ENCODE data around the gene LPAR5.
"Not testable (repeated sequence)": the region's sequence is repeated elsewhere in the genome, so short reads cannot be mapped to it uniquely, and the experiment has no call there.

Gene LPAR5

GRCh38 chr12:6603095-6603567, 32.6 kb downstream of the LPAR5 start:
- TF ChIP-seq PKNOX1 (IDR thresholded peaks at IDR 0.05) = no peak
- TF ChIP-seq ELF4 (IDR thresholded peaks at IDR 0.05) = no peak
- no peak for TF ChIP-seq FOXA1 (IDR thresholded peaks at IDR 0.05)
- no peak for TF ChIP-seq ARNT (IDR thresholded peaks at IDR 0.05)
- no peak for TF ChIP-seq HDGF (IDR thresholded peaks at IDR 0.05; ENCODE audit: borderline replicate concordance)
- TF ChIP-seq FOXK2 (IDR thresholded peaks at IDR 0.05) = no peak
- no peak for TF ChIP-seq FOXM1 (IDR thresholded peaks at IDR 0.05; ENCODE audit: borderline replicate concordance)
- no peak for TF ChIP-seq L3MBTL2 (conservative IDR thresholded peaks at IDR 0.05)
- TF ChIP-seq SUZ12 (IDR thresholded peaks at IDR 0.05) = no peak
- TF ChIP-seq SP1 (IDR thresholded peaks at IDR 0.05) = no peak
- no peak for TF ChIP-seq CTBP1 (IDR thresholded peaks at IDR 0.05; ENCODE audit: borderline replicate concordance)
- TF ChIP-seq NFRKB (IDR thresholded peaks at IDR 0.05) = no peak
- no peak for TF ChIP-seq BHLHE40 (IDR thresholded peaks at IDR 0.05; ENCODE audit: borderline replicate concordance)
- no peak for TF ChIP-seq ZNF384 (IDR thresholded peaks at IDR 0.05)
- TF ChIP-seq TARDBP (IDR thresholded peaks at IDR 0.05) = no peak
- no peak for TF ChIP-seq LEF1 (IDR thresholded peaks at IDR 0.05; ENCODE audit: borderline replicate concordance)
- no peak for DNase-seq (ENCODE audit: extremely low spot score)
- CTCF ChIA-PET = no interaction called here
- POLR2A ChIA-PET = interaction anchor here (1.1 to 1.3 kb wide), 3 partner anchors 8 to 87 kb away, joined by 3 read pairs; no protein-coding TSS in a partner anchor

- TF ChIP-seq SUZ12 (IDR thresholded peaks at IDR 0.05) = no peak
- no peak for TF ChIP-seq ARNT (IDR thresholded peaks at IDR 0.05)
- ChIA-PET POLR2A (interaction anchor here (0.6 to 1.3 kb wide), 4 partner anchors 8 to 87 kb away, joined by 3 to 4 read pairs (median 3); partner anchors contain the start of gene GAPDH), CTCF (no interaction called here)
- DNase-seq (ENCODE audit: extremely low spot score) = no peak
These were observed 33.2 kb downstream of the LPAR5 start for GRCh38 chr12:6602526-6602925.

GRCh38 chr12:6595673-6596072, 40.1 kb downstream of the LPAR5 start:
- ChIA-PET CTCF (interaction anchor here (0.7 to 1.5 kb wide), 2 partner anchors 26 to 342 kb away, joined by 4 read pairs; no protein-coding TSS in a partner anchor), POLR2A (interaction anchor here (1.3 kb wide), 1 partner anchor 19 kb away, joined by 3 read pairs; no protein-coding TSS in a partner anchor)
- not testable (repeated sequence) for DNase-seq (ENCODE audit: extremely low spot score)

GRCh38 chr12:6592087-6592486, 43.7 kb downstream of the LPAR5 start:
- DNase-seq (ENCODE audit: extremely low spot score) = no peak
- POLR2A ChIA-PET = no interaction called here
- CTCF ChIA-PET = no interaction called here
- TF ChIP-seq L3MBTL2 (conservative IDR thresholded peaks at IDR 0.05) (no peak), LEF1 (IDR thresholded peaks at IDR 0.05; ENCODE audit: borderline replicate concordance) (no peak), SP1 (IDR thresholded peaks at IDR 0.05) (no peak), BHLHE40 (IDR thresholded peaks at IDR 0.05; ENCODE audit: borderline replicate concordance) (no peak), TARDBP (IDR thresholded peaks at IDR 0.05) (no peak), ARNT (IDR thresholded peaks at IDR 0.05) (no peak), PKNOX1 (IDR thresholded peaks at IDR 0.05) (no peak), NFRKB (IDR thresholded peaks at IDR 0.05) (no peak), CTBP1 (IDR thresholded peaks at IDR 0.05; ENCODE audit: borderline replicate concordance) (no peak), FOXK2 (IDR thresholded peaks at IDR 0.05) (no peak), ELF4 (IDR thresholded peaks at IDR 0.05) (no peak), FOXM1 (IDR thresholded peaks at IDR 0.05; ENCODE audit: borderline replicate concordance) (no peak), FOXA1 (IDR thresholded peaks at IDR 0.05) (no peak), ZNF384 (IDR thresholded peaks at IDR 0.05) (no peak), SUZ12 (IDR thresholded peaks at IDR 0.05) (no peak), HDGF (IDR thresholded peaks at IDR 0.05; ENCODE audit: borderline replicate concordance) (no peak)

DNA sequence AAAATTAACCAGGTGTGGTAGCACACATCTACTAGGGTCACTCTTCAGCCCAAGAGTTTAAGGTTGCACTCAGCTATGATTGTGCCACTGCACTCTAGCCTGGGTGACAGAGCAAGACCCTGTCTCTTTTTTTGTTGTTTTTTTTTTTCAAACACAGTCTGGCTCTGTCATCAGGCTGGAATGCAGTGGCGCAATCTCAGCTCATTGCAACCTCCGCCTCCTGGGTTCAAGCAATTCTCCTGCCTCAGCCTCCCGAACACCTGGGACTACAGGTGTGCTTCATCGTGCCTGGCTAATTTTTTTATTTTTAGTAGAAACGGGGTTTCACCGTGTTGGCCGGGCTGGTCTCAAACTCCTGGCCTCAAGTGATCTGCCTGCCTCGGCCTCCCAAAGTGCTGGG, 49.2 kb downstream of the LPAR5 start:
- ChIA-PET POLR2A (interaction anchor here (0.9 kb wide), 1 partner anchor 18 kb away, joined by 4 read pairs; the partner anchor contains the start of gene NOP2), CTCF (interaction anchor here (0.6 kb wide), 1 partner anchor 82 kb away, joined by 3 read pairs; no protein-coding TSS in a partner anchor)
- not testable (repeated sequence) for DNase-seq (ENCODE audit: extremely low spot score)

DNA sequence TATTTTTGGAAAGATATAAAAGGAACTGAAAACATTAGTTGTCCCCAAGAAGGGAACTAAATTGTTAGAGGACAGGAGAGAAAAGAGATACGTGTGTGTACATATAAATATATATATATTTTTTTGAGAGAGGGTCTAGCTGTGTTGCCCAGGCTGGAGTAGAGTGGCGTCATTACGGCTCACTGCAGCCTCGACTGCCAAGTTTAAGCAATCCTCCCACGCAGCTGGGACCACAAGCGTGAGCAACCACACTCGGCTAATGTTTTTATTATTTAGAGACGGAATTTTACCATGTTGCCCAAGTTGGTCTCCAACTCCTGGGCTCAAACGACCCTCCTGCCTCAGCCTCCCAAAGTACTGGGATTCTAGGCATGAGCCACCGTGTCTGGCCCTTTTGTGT, 51.5 kb downstream of the LPAR5 start:
- TF ChIP-seq FOXA1 (IDR thresholded peaks at IDR 0.05) (no peak), PKNOX1 (IDR thresholded peaks at IDR 0.05) (no peak), NFRKB (IDR thresholded peaks at IDR 0.05) (no peak), FOXM1 (IDR thresholded peaks at IDR 0.05; ENCODE audit: borderline replicate concordance) (no peak), ARNT (IDR thresholded peaks at IDR 0.05) (no peak), ELF4 (IDR thresholded peaks at IDR 0.05) (no peak), CTBP1 (IDR thresholded peaks at IDR 0.05; ENCODE audit: borderline replicate concordance) (no peak), L3MBTL2 (conservative IDR thresholded peaks at IDR 0.05) (no peak), ZNF384 (IDR thresholded peaks at IDR 0.05) (no peak), HDGF (IDR thresholded peaks at IDR 0.05; ENCODE audit: borderline replicate concordance) (no peak), LEF1 (IDR thresholded peaks at IDR 0.05; ENCODE audit: borderline replicate concordance) (no peak), SP1 (IDR thresholded peaks at IDR 0.05) (no peak), TARDBP (IDR thresholded peaks at IDR 0.05) (no peak), SUZ12 (IDR thresholded peaks at IDR 0.05) (no peak), BHLHE40 (IDR thresholded peaks at IDR 0.05; ENCODE audit: borderline replicate concordance) (no peak), FOXK2 (IDR thresholded peaks at IDR 0.05) (no peak)
- ChIA-PET POLR2A (no interaction called here), CTCF (no interaction called here)
- DNase-seq (ENCODE audit: extremely low spot score) = no peak

Data from HEK293T (cell line).